GM23248 (cell line): ENCODE data around the gene SYT2. TPM values are rescaled to one million over a fixed set of nuclear protein-coding genes. Genes with fewer than 3 reads are reported as not detected.

ENCODE experiments used
- DNase-seq: peaks from one replicate; pipeline ENCODE4 v3.0.0-alpha.2; 2015
- H2AFZ ChIP-seq: fragments of 200-600 bp; sonication (generic); 2 replicates; pipeline ENCODE4 v1.6.1; 2016; ENCODE audit warnings: antibody characterized with exemption
- H3F3A ChIP-seq: fragments of 200-600 bp; sonication (generic); 2 replicates; pipeline ENCODE4 v1.6.1; 2016; ENCODE audit warnings: mild to moderate bottlenecking, antibody characterized with exemption, mixed run types; ENCODE audit not compliant: insufficient read depth
- H3K27ac ChIP-seq: fragments of 200-600 bp; sonication (generic); 2 replicates; pipeline ENCODE4 v1.5.1; 2016; ENCODE audit warnings: mild to moderate bottlenecking
- H3K27me3 ChIP-seq: fragments of 200-600 bp; sonication (generic); replicated peaks from 2 replicates; pipeline ENCODE4 v1.6.1; 2016; ENCODE audit warnings: mild to moderate bottlenecking; ENCODE audit not compliant: insufficient read depth
- H3K36me3 ChIP-seq: fragments of 200-600 bp; sonication (generic); 2 replicates; pipeline ENCODE4 v1.6.1; 2016; ENCODE audit warnings: low read depth, mild to moderate bottlenecking
- H3K4me1 ChIP-seq: fragments of 200-600 bp; sonication (generic); 2 replicates; pipeline ENCODE4 v1.6.1; 2016; ENCODE audit warnings: mild to moderate bottlenecking; ENCODE audit not compliant: insufficient read depth
- H3K4me2 ChIP-seq: fragments of 200-600 bp; sonication (generic); one replicate; pipeline ENCODE4 v1.6.1; 2016; ENCODE audit warnings: mild to moderate bottlenecking; ENCODE audit not compliant: unreplicated experiment
- H3K4me3 ChIP-seq: fragments of 200-600 bp; sonication (generic); 2 replicates; pipeline ENCODE4 v1.5.1; 2016; ENCODE audit warnings: mild to moderate bottlenecking
- H3K79me2 ChIP-seq: fragments of 200-600 bp; sonication (generic); 2 replicates; pipeline ENCODE4 v1.6.1; 2016; ENCODE audit warnings: mild to moderate bottlenecking; ENCODE audit not compliant: insufficient read depth
- H3K9ac ChIP-seq: fragments of 200-600 bp; sonication (generic); 2 replicates; pipeline ENCODE4 v1.6.1; 2016; ENCODE audit warnings: mild to moderate bottlenecking
- H3K9me2 ChIP-seq: fragments of 200-600 bp; sonication (generic); 2 replicates; pipeline ENCODE4 v1.6.1; 2016; ENCODE audit warnings: mixed run types, mild to moderate bottlenecking, moderate library complexity; ENCODE audit not compliant: insufficient read depth
- H3K9me3 ChIP-seq: fragments of 200-600 bp; sonication (generic); one replicate; pipeline ENCODE4 v1.6.1; 2017; ENCODE audit warnings: low read depth
- H4K20me1 ChIP-seq: fragments of 200-600 bp; sonication (generic); 2 replicates; pipeline ENCODE4 v1.6.0; 2016; ENCODE audit not compliant: insufficient read depth
- EZH2 ChIP-seq: fragments of 200-600 bp; sonication (generic); IDR thresholded peaks from 2 replicates; pipeline ENCODE4 v1.6.1; 2018; ENCODE audit warnings: antibody characterized with exemption, mild to moderate bottlenecking; ENCODE audit not compliant: insufficient read depth, poor library complexity, severe bottlenecking
- EZH2phosphoT487 ChIP-seq: fragments of 200-600 bp; sonication (generic); IDR thresholded peaks from 2 replicates; pipeline ENCODE4 v1.6.1; 2018; ENCODE audit warnings: antibody characterized with exemption, moderate library complexity, mild to moderate bottlenecking, low read depth; ENCODE audit not compliant: insufficient read depth
- WGBS, 2 experiments: methylation state at CpG; one replicate each; pipeline ENCODE4 v1.1.6; 2015 to 2017; ENCODE audit warnings: low lambda C conversion rate in 2 of 2, low coverage in 1 of 2; ENCODE audit errors: missing lambda C conversion rate in 2 of 2; 5-methylcytosine and 5-hydroxymethylcytosine counted together
- in situ Hi-C: fragments of 300-500 bp; cut with MboI; formaldehyde crosslinking; loops from 2 replicates; pipeline ENCODE4 v1.15.0; 2020
- polyA plus RNA-seq: library from polyadenylated mRNA; unstranded; fragments of >200 nt; fragmentation: Nextera tagmentation; extraction: Ambion mirVana; gene quantifications from 2 replicates; pipeline ENCODE4 v1.2.1, GENCODE V29; 2016
- total RNA-seq: library from RNA; depleted of rRNA; stranded (reverse); fragments of >200 nt; shearing (Covaris generic); gene quantifications from 2 replicates; pipeline ENCODE4 v1.2.3, GENCODE V29; 2014

SYT2 gene
- total and polyA plus RNA-seq, 2 experiments from 2014 or later, result 0.05 TPM; not detected in 1

DNA sequence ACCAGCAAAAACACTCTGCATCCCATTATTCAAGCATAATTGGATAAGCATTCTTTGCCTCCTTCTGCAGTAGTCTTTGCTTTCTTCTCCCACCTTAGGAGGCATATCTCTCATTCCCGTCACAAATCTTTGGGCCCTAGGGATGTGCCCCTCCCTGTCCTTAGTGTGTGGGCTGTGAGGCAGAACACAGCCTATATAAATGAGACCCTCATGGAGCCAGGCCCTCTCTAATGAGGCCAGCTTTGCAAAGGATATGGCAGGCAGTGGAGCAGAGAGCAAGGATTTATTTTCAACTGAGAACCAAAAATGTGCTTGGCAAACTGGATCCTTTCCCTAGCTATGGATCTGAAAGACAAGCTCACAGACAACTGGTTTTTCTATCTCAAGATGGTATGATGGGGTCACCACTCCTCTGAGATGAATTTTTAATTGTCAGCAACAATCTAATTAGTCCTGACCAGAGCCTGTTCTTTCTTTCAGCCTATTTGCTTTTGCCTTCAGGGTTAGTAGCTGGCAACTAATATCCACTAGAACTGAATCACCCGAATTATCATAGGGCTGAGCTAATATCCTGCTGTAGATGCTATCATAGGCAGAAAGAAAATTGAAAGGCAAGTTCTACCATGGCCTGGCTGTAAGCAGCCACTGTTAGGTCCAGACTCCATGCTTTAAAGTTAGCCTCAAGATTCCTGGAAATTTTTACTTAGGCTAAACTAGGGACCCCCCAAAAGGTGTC lies 134.2 kb downstream of the SYT2 start:
- TF ChIP-seq EZH2phosphoT487 (no peak), EZH2 (no peak)
- no peaks in the 10 kb centered on the region for H4K20me1 ChIP-seq
- H3K27ac ChIP-seq, result peak overlapping the region; percentile 77
- 43 to 44% methylated on average over 2 of the region's 2 CpGs for WGBS, 2 experiments
- H3K27me3 ChIP-seq, result no peaks in the 10 kb centered on the region
- peak overlapping the region; percentile 33 for H3K4me3 ChIP-seq
- H3K9ac ChIP-seq, result no peak overlapping the region; the same call in none of the 2 replicates
- peak overlapping the region; percentile 68 for H3K4me2 ChIP-seq
- in situ Hi-C loops, result no loop called here
- peak; percentile 82 for DNase-seq
- H3K9me2 ChIP-seq, result no peaks in the 10 kb centered on the region
- no peaks in the 10 kb centered on the region for H3K9me3 ChIP-seq
- no peaks in the 10 kb centered on the region for H3K36me3 ChIP-seq
- H2AFZ ChIP-seq, result no peak overlapping the region
- H3K79me2 ChIP-seq, result no peaks in the 10 kb centered on the region
- peaks cover 59% of the 10 kb centered on the region for H3K4me1 ChIP-seq
- peaks cover 58% of the 10 kb centered on the region for H3F3A ChIP-seq

DNA sequence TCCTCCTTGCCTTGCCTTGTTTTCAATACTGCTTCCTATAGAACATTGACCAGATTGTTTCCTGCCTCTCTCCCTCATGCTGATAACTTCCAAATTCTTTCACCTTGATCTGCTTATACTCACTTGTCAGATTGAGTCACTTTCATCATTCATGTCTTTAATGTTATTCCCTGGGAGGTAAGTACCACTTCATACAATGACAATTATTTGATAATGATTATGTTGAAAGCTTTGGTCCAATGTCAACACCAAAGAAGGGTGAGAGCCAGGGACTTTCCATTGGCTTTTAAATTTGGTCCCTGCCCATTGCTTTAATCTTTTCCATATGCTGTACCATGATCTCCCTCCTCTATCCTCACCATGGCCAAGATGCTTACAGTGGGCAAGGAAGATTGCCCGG lies 137.4 kb downstream of the SYT2 start:
- H3K9me3 ChIP-seq, result no peaks in the 10 kb centered on the region
- H3K27ac ChIP-seq, result no peak overlapping the region
- H3K4me3 ChIP-seq, result no peak overlapping the region
- H4K20me1 ChIP-seq, result no peaks in the 10 kb centered on the region
- TF ChIP-seq EZH2phosphoT487, result no peak
- TF ChIP-seq EZH2, result no peak
- no peak overlapping the region for H3K9ac ChIP-seq
- in situ Hi-C loops, result no loop called here
- H3F3A ChIP-seq, result peaks cover 47% of the 10 kb centered on the region
- peaks cover 53% of the 10 kb centered on the region for H3K4me1 ChIP-seq
- H3K79me2 ChIP-seq, result no peaks in the 10 kb centered on the region
- WGBS, 2 experiments, result 19 to 40% methylated on average over 1 of the region's 1 CpG
- H2AFZ ChIP-seq, result no peak overlapping the region
- no peaks in the 10 kb centered on the region for H3K9me2 ChIP-seq
- no peaks in the 10 kb centered on the region for H3K36me3 ChIP-seq
- no peak overlapping the region for H3K4me2 ChIP-seq
- DNase-seq, result no peak
- no peaks in the 10 kb centered on the region for H3K27me3 ChIP-seq

DNA sequence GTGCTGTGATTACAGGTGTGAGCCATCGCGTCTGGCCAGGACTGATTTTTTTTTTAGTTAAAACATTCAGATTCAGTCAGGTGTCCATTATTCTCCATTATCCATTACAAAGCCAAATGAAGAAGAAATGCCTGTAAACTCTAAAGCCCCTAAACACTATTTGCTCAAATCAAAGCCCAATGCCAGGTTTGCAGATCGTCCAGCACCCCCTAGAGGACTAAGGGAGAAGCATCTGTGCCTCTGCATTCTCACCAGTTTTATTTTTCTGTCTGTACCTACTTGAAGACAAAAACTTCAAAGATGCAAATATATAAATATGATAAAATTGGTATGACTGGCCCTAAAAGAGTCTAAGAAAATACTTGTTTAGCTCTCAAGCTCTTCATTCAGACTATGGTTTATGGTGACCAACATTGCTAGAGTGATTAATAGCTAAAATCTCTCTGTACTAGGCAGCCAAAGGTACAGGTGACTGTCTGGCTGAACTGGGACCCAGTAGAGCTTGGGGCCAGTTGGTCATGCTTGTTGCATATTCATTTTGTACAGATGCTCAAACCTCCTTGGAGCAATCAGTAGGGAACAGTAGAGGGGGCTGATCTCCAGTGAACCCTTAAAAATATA lies 138.4 kb downstream of the SYT2 start:
- 68% methylated on average over 3 of the region's 3 CpGs for WGBS, 2 experiments
- in situ Hi-C loops, result no loop called here
- no peak overlapping the region for H2AFZ ChIP-seq
- TF ChIP-seq EZH2 (no peak), EZH2phosphoT487 (no peak)
- H3K27me3 ChIP-seq, result no peaks in the 10 kb centered on the region
- peaks cover 47% of the 10 kb centered on the region for H3F3A ChIP-seq
- H3K4me2 ChIP-seq, result no peak overlapping the region
- H3K36me3 ChIP-seq, result no peaks in the 10 kb centered on the region
- peak; percentile 66 for DNase-seq
- no peaks in the 10 kb centered on the region for H4K20me1 ChIP-seq
- H3K4me1 ChIP-seq, result peaks cover 53% of the 10 kb centered on the region
- no peaks in the 10 kb centered on the region for H3K79me2 ChIP-seq
- H3K9me2 ChIP-seq, result no peaks in the 10 kb centered on the region
- no peak overlapping the region for H3K9ac ChIP-seq
- H3K27ac ChIP-seq, result no peak overlapping the region
- no peak overlapping the region for H3K4me3 ChIP-seq
- H3K9me3 ChIP-seq, result no peaks in the 10 kb centered on the region

DNA sequence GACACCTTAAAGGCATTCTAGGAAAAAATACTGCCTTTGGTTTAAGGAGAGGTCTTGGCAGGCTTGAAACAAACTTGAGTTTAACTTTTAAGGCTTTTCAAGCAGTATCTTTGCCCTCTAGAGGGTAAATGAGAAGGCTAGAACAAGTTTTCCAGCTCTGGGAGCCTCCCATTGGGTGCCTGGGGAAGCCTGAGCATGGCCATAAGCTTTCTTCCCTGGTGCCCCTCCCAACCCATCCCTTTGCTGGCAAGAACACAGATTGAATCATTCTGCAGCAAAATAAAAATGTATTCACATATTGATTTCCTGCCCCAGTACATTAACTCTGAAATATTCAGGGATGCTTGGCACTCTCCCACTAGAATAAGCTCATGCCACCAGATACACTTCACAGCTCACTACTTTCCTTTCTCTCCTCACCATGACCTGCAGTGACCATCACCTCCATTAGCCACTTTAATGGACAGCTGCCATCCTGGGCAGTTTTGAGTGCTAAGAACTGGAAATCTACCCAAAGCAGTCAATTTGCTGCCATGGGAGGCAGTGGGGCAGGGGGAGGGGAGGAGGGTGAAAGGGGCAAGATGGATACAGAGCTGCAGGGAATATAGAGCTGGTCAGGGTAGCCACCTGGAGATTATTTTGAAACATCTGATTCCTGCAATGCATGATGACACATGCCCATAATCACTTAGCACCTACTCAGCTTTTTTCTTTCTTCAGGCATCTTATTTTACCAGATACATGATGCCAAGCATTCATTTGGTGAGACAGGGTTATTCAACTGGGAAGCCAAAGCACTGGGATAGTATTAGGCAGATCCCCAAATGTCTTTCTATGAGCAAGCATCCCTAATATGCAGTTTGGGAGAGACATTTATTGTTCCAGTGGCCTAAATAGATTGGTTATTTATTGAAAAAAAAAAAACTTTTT lies 140.6 kb downstream of the SYT2 start:
- H3K27ac ChIP-seq, result no peak overlapping the region
- H3K4me1 ChIP-seq, result peaks cover 36% of the 10 kb centered on the region
- in situ Hi-C loops, result no loop called here
- no peak for TF ChIP-seq EZH2
- TF ChIP-seq EZH2phosphoT487, result no peak
- DNase-seq, result peak; percentile 35
- no peaks in the 10 kb centered on the region for H3K27me3 ChIP-seq
- H3K9ac ChIP-seq, result no peak overlapping the region
- no peaks in the 10 kb centered on the region for H3K36me3 ChIP-seq
- H3K4me2 ChIP-seq, result no peak overlapping the region
- no peaks in the 10 kb centered on the region for H3K79me2 ChIP-seq
- H4K20me1 ChIP-seq, result no peaks in the 10 kb centered on the region
- peaks cover 29% of the 10 kb centered on the region for H3F3A ChIP-seq
- H3K9me3 ChIP-seq, result no peaks in the 10 kb centered on the region
- H3K4me3 ChIP-seq, result no peak overlapping the region
- H2AFZ ChIP-seq, result no peak overlapping the region
- no peaks in the 10 kb centered on the region for H3K9me2 ChIP-seq
